Aorta (tissue), 5 donors: ENCODE results near the gene TRAPPC3. TPM values are rescaled to one million over a fixed set of nuclear protein-coding genes. Genes with fewer than 3 reads are reported as not detected.

ENCODE experiments used
- ATAC-seq: fragments of 200-7000 bp; cut with Tn5 transposase; one replicate; pipeline ENCODE4 v1.9.1; 2022; ENCODE audit warnings: moderate library complexity; ENCODE audit not compliant: low FRiP score
- DNase-seq, 2 donors: peaks; one replicate each; pipeline ENCODE4 v3.0.0-alpha.2; 2020
- H3K27ac ChIP-seq, 2 donors: one replicate each; pipeline ENCODE4 v1.5.1; 2013; ENCODE audit warnings: low read length in 2 of 2, mild to moderate bottlenecking in 2 of 2, moderate library complexity in 2 of 2, control low read depth in 1 of 2, inconsistent platforms in 1 of 2, low read depth in 1 of 2
- H3K27me3 ChIP-seq, 2 donors: one replicate each; pipeline ENCODE4 v1.6.1; 2013; ENCODE audit warnings: control low read depth in 1 of 2, low read length in 1 of 2, mild to moderate bottlenecking in 1 of 2, moderate library complexity in 1 of 2; ENCODE audit not compliant: insufficient read depth in 2 of 2, control insufficient read depth in 1 of 2
- H3K36me3 ChIP-seq, 2 donors: one replicate each; pipeline ENCODE4 v1.6.1; 2013; ENCODE audit warnings: control low read depth in 1 of 2, low read length in 1 of 2, mild to moderate bottlenecking in 1 of 2; ENCODE audit not compliant: insufficient read depth in 2 of 2, control insufficient read depth in 1 of 2
- H3K4me1 ChIP-seq, 2 donors: one replicate each; pipeline ENCODE4 v1.6.1; 2013; ENCODE audit warnings: low read length in 2 of 2, control low read depth in 1 of 2, mild to moderate bottlenecking in 1 of 2, moderate library complexity in 1 of 2; ENCODE audit not compliant: insufficient read depth in 2 of 2, control insufficient read depth in 1 of 2
- H3K4me3 ChIP-seq, 2 donors: one replicate each; pipeline ENCODE4 v1.5.1; 2013; ENCODE audit warnings: low read length in 2 of 2, control low read depth in 1 of 2, mild to moderate bottlenecking in 1 of 2
- H3K9me3 ChIP-seq: one replicate; pipeline ENCODE4 v1.6.1; 2013; ENCODE audit warnings: mild to moderate bottlenecking, low read length; ENCODE audit not compliant: control insufficient read depth
- WGBS, 2 donors: extraction: QIAGEN DNeasy Blood & Tissue Kit; methylation state at CpG; one replicate each; pipeline ENCODE4 v1.1.7; 2013; 5-methylcytosine and 5-hydroxymethylcytosine counted together
- intact Hi-C, 2 donors: fragments of 100-400 bp; cut with DNase I; formaldehyde crosslinking; loops; one replicate each; pipeline versions ENCODE4 v1.14.2 to v1.15.0; 2022
- polyA plus RNA-seq, 2 donors: library from polyadenylated mRNA; stranded (reverse); fragments of 200-250 nt; gene quantifications; one replicate each; pipeline ENCODE4 v1.2.3, GENCODE V29; 2013
- total RNA-seq, 2 donors: library from RNA; stranded (reverse); fragmentation: NEBNext Ultra II Directional; extraction: Animal tissue kit (Norgen Biotek cat#: 25700); gene quantifications; one replicate each; pipeline ENCODE4 v1.2.1, GENCODE V29; 2021
- donor health status: healthy with polysubstance abuse.
- donor health status: Bipolar disorder and iron deficiency.
- donor health status: DM: no; HTN: no; CAD: no.
- donor health status: DM: no; HTN: no; CAD: no.
- donor health status: DM: yes; HTN: yes; CAD: no.

TRAPPC3 gene
- total and polyA plus RNA-seq, 4 donors: 55.6 to 90.7 (median 71.4) TPM

DNA sequence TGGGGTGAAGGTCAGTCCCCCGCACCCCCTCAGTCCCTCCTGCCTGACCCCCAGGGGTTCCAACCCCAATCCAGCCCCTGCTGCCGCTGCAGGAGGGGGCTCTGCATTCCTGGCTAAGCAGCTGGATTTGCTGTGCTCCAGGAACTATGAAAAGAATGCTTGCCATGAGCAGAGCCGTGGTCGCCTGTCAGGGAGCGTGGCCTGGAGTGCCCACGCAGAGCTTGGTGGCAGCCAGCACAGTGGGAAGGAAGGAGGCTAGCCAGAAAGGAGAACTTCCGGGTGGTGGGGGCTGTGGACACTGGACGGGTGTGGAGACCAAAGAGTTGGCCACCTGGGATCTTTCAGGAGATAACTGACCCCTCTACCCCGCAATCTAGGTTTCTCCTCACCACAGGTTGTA, 29.8 kb downstream of the TRAPPC3 start:
- DNase-seq: no peak
- Histone ChIP-seq H3K4me3 (no peak overlapping the region), H3K36me3 (no peaks in the 10 kb centered on the region), H3K27me3 (no peaks in the 10 kb centered on the region), H3K27ac (peak overlapping the region in 1 of 2 donors; percentile 43), H3K4me1 (peaks cover 0 to 4% of the 10 kb centered on the region in 2 donors), H3K9me3 (no peaks in the 10 kb centered on the region)
- no peak for ATAC-seq
- intact Hi-C loops: no loop called here
- 11 to 12% methylated on average over 9 of the region's 9 CpGs for WGBS, 2 donors

DNA sequence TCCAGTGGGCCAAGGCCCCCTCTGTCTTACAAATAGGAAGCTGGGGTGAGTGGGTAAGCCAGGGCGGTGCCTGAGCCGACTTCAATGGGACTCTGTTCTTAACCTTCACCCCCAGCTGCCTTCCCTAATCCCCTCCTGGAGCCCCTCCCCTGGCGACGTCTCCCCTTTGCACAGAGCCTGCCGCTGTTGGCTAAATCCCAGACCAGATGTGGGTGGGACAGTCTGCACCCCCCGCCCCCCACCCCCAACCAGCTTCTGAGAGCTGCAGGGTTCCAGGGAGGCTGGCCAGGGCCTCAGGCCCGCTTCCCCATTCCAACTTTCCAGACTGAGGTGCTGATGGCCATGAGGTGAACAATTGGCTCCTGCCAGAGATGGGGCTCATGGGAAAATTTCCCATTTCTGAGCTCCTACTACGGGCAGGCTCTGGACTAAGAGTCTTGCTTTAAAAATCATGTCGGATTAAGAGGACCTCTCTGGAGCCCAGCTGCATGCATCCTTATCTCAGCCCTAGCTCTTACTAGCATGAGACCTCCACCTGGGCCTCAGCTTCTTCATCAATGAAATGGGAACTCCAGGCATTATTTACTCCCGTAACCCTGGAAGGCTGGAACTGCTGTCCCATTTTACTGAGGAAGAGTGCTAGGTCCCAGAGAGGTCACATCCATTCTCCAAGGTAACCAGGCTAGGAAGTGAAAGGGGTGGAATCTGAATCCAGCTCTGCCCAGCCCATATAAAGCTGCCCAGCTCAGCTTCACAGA, 30.7 kb downstream of the TRAPPC3 start:
- Histone ChIP-seq H3K4me3 (no peak overlapping the region), H3K27ac (peak overlapping the region in 1 of 2 donors; percentile 55), H3K4me1 (peaks cover 0 to 4% of the 10 kb centered on the region in 2 donors), H3K9me3 (no peaks in the 10 kb centered on the region), H3K36me3 (no peaks in the 10 kb centered on the region), H3K27me3 (no peaks in the 10 kb centered on the region)
- 75 to 77% methylated on average over 10 of the region's 10 CpGs for WGBS, 2 donors
- no peak for DNase-seq
- ATAC-seq: no peak
- intact Hi-C loops: no loop called here

DNA sequence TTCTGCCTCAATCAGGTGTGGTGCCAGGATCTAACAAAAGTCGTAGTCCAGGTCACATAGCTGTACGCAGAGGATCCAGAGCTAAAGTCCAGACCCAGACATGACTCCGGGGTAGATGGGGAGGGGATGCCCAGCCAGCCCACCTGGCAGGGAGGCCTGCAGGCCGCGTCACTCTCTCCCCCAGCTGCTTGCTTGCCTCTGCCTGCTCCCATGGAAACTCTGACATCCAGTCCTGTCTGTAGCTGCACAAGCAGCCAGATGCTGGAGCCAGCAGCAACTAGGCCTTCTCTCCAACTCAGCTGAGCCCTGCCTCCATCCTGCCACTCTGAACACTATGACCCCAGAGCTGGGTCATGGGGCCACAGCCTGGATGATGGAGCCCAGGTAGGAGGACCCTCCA, 32.4 kb downstream of the TRAPPC3 start:
- H3K4me1 ChIP-seq: peaks cover 0 to 4% of the 10 kb centered on the region in 2 donors
- H3K27ac ChIP-seq: peak overlapping the region; percentile 71 to 89
- no peak overlapping the region for H3K4me3 ChIP-seq
- ATAC-seq: no peak
- no peaks in the 10 kb centered on the region for H3K36me3 ChIP-seq
- H3K9me3 ChIP-seq: no peaks in the 10 kb centered on the region
- intact Hi-C loops: no loop called here
- H3K27me3 ChIP-seq: no peaks in the 10 kb centered on the region
- WGBS, 2 donors: 35 to 44% methylated on average over 5 of the region's 5 CpGs
- DNase-seq: no peak

DNA sequence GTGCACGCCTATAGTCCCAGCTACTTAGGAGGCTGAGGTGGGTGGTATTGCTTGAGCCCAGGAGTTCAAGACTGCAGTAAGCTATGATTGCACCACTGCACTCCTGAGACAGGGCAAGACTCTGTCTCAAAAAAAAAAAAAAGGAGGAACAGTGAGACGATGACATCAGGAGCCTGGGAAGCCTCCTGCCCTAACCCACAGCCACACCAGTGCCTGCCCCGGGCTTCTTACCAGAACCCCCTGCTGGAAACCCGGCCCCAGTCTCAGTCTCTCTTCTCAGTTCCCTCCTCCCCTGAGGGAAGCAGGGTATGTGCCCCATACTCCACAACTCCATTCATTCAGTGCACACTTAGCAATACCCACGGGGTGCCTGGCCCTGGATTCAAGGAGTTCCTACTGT, 33.4 kb downstream of the TRAPPC3 start:
- no peak for ATAC-seq
- intact Hi-C loops: loop anchor here in 1 of 2 donors (1.0 kb wide), 1 partner anchor 20 kb away; no protein-coding TSS in a partner anchor
- no peak overlapping the region for H3K4me3 ChIP-seq
- peaks cover 0 to 4% of the 10 kb centered on the region in 2 donors for H3K4me1 ChIP-seq
- H3K36me3 ChIP-seq: no peaks in the 10 kb centered on the region
- H3K9me3 ChIP-seq: no peaks in the 10 kb centered on the region
- no peaks in the 10 kb centered on the region for H3K27me3 ChIP-seq
- 37 to 47% methylated on average over 5 of the region's 5 CpGs for WGBS, 2 donors
- DNase-seq: no peak
- H3K27ac ChIP-seq: peak overlapping the region; percentile 71 to 89

DNA sequence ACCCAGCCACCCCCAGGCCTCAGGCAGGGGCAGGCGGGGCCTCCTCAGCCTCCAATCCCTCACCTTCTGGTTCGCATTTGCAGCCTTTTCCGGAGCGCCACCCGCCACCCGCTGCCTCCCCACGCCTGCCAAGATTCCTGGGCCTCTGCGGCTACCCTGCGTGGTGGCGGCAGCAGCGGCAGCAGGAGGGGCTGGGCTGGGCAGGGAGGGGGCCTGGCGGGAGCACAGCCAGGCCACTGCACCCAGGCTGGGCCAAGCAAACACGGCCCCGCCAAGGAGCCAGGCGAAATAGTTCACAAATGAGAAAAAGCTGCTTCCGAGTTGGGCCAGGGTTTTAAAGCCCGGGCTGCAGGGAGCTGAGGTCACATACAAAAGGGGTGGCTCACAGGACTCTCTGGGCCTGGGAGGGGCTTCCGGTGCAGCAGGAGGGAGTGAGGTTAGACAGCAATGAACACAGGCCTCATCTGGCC, 34.1 kb downstream of the TRAPPC3 start:
- H3K4me3 ChIP-seq: no peak overlapping the region
- 8 to 9% methylated on average over 18 of the region's 18 CpGs for WGBS, 2 donors
- intact Hi-C loops: loop anchor here in 1 of 2 donors (1.0 kb wide), 1 partner anchor 21 kb away; no protein-coding TSS in a partner anchor
- peak; percentile 92 to 93 for DNase-seq
- H3K27me3 ChIP-seq: no peaks in the 10 kb centered on the region
- peaks cover 0 to 4% of the 10 kb centered on the region in 2 donors for H3K4me1 ChIP-seq
- peak overlapping the region; percentile 20 to 89 for H3K27ac ChIP-seq
- H3K36me3 ChIP-seq: no peaks in the 10 kb centered on the region
- peak; percentile 92 for ATAC-seq
- H3K9me3 ChIP-seq: no peaks in the 10 kb centered on the region

DNA sequence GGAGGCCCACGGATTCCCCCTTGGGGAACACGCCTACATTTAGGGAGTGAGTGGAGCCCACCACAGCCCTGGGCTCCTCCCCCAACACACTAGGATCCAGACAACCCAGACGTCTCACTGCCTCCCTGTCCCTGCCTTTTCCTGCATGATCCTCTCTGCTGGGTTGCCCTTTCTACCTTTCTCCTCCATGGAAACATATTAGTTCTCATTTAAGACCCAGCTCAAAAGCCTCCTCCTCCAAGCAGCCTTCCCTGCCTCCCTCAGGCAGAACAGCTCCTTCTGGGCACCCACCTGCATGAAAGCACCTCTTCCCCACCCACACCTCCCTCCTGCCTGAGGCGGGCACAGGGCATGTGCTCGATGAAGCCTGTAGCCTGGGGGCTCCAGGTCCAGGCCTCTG, 34.9 kb downstream of the TRAPPC3 start:
- intact Hi-C loops: no loop called here
- H3K4me3 ChIP-seq: no peak overlapping the region

DNA sequence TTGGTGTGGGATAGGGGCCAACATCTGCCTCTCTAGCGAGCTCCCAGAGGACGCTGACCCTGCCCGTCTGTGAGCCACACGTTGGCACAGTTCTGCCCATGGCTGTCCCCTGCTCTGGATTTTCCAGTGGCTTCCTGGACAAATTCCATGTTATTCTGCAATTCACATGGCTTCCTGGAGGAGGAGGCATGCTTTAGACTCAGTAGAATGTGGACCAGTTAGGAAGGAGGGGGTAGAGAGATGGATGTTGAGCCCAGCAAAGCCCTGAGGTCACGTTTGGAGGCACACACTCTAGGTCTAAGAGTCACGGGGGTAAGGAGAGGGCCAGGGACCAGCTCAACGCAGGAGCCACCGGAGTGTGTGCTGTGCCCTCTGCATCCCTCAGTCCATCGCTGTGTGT, 36.5 kb downstream of the TRAPPC3 start:
- Histone ChIP-seq H3K4me3 (no peak overlapping the region), H3K36me3 (no peaks in the 10 kb centered on the region), H3K27ac (no peak overlapping the region), H3K9me3 (no peaks in the 10 kb centered on the region), H3K27me3 (no peaks in the 10 kb centered on the region), H3K4me1 (peaks cover 0 to 4% of the 10 kb centered on the region in 2 donors)
- no peak for DNase-seq
- intact Hi-C loops: no loop called here
- WGBS, 2 donors: 59 to 68% methylated on average over 9 of the region's 9 CpGs
- no peak for ATAC-seq

More for the DNA sequence above, 34.9 kb downstream of the TRAPPC3 start:
- DNase-seq (no peak), ATAC-seq (no peak)
- no peaks in the 10 kb centered on the region for H3K9me3 ChIP-seq
- H3K27me3 ChIP-seq: no peaks in the 10 kb centered on the region
- 65 to 66% methylated on average over 5 of the region's 5 CpGs for WGBS, 2 donors
- peaks cover 0 to 4% of the 10 kb centered on the region in 2 donors for H3K4me1 ChIP-seq
- peak overlapping the region; percentile 20 to 84 for H3K27ac ChIP-seq
- H3K36me3 ChIP-seq: no peaks in the 10 kb centered on the region

DNA sequence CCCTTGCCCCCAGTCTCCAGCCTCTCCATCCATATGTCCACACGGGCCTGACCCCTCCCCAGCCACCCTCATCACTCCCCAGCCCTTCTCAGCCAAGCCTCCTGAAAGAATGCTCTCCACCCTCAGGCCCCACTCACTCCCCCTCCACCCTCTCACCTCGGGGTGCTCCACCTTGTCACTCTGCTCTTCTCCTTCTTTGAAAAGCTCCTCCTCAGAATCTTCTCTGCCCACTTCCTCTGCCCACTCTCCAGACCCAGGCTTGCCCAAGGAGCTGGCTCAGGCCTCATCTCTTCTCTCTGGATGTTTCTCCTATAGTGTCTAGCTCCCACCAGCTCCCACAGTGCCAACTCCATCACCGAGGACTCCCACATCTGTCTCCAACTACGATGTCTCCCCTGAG, 38.1 kb downstream of the TRAPPC3 start:
- intact Hi-C loops: no loop called here
- ATAC-seq (no peak), DNase-seq (no peak)
- peaks cover 0 to 1% of the 10 kb centered on the region in 2 donors for H3K4me1 ChIP-seq
- no peaks in the 10 kb centered on the region for H3K36me3 ChIP-seq
- H3K27me3 ChIP-seq: no peaks in the 10 kb centered on the region
- no peak overlapping the region for H3K27ac ChIP-seq
- 79 to 81% methylated on average over 4 of the region's 4 CpGs for WGBS, 2 donors
- no peak overlapping the region for H3K4me3 ChIP-seq
- no peaks in the 10 kb centered on the region for H3K9me3 ChIP-seq
